ENCODE results near the gene FSTL5. TPM values are rescaled to one million over a fixed set of nuclear protein-coding genes. Genes with fewer than 3 reads are reported as not detected.
"Not testable (repeated sequence)": the region's sequence is repeated elsewhere in the genome, so short reads cannot be mapped to it uniquely, and the experiment has no call there.

Gene FSTL5
- total RNA-seq, 4 donors from 2014 or later: not detected

DNA sequence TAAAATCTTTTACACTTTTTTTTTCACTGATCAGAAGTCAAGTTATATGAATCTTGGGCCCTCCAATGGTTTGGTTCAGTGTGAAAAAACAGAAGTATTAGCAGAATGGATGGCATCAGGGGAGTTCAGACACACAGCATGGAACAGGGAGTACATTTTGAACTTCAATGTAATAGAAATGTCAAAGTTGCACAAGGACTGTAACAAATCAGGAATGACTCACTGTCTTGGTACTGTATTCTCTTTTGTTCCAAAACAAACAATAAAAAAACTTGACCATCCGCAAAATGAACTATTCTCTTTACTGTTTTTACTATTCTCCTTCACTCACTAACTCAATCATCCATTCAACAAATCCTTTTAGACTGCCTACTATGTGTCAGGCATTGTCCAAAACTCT is 401.0 kb downstream of the FSTL5 start:
- no peaks in the 10 kb centered on the region for H3K9me3 ChIP-seq
- no peak for DNase-seq (ENCODE audit: low spot score in 2 of 2)
- 63% methylated on average over 1 of the region's 1 CpG for WGBS

DNA sequence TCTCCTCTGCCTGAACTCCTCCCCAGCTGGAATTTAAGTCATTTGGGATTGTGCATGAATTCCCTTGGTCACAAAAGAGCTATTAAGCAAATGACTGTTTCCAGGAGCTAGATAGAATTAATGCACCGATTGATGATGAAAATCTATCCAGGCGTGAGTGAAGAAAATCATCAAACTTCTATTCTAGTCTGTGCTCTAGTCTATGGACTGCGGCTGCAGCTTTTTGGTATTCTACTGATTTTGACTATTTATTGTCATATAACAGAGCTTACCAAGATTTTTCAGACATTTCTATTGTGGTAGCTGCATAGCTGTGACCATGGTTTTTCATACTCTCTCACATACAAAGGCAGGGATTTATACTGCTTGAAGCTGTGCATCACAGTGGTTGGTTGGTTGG is 403.8 kb downstream of the FSTL5 start:
- TF ChIP-seq POLR2AphosphoS5 (IDR thresholded peaks at IDR 0.05) (no peak), POLR2A (IDR thresholded peaks at IDR 0.05) (no peak), EP300 (IDR thresholded peaks at IDR 0.05) (no peak)
- TF ChIP-seq, protein P1, sequence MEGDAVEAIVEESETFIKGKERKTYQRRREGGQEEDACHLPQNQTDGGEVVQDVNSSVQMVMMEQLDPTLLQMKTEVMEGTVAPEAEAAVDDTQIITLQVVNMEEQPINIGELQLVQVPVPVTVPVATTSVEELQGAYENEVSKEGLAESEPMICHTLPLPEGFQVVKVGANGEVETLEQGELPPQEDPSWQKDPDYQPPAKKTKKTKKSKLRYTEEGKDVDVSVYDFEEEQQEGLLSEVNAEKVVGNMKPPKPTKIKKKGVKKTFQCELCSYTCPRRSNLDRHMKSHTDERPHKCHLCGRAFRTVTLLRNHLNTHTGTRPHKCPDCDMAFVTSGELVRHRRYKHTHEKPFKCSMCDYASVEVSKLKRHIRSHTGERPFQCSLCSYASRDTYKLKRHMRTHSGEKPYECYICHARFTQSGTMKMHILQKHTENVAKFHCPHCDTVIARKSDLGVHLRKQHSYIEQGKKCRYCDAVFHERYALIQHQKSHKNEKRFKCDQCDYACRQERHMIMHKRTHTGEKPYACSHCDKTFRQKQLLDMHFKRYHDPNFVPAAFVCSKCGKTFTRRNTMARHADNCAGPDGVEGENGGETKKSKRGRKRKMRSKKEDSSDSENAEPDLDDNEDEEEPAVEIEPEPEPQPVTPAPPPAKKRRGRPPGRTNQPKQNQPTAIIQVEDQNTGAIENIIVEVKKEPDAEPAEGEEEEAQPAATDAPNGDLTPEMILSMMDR (IDR thresholded peaks at IDR 0.05): no peak
- Histone ChIP-seq H3K4me1 (no peaks in the 10 kb centered on the region), H3K4me3 (no peak overlapping the region), H3K27me3 (no peaks in the 10 kb centered on the region), H3K36me3 (no peaks in the 10 kb centered on the region), H3K9me3 (no peaks in the 10 kb centered on the region), H3K27ac (no peak overlapping the region)
- 89% methylated on average over 3 of the region's 3 CpGs for whole genome bisulfite sequencing
- DNase-seq (ENCODE audit: low spot score in 2 of 2): no peak

More for the DNA sequence above, 401.0 kb downstream of the FSTL5 start:
- no peak for TF ChIP-seq POLR2A (IDR thresholded peaks at IDR 0.05)
- TF ChIP-seq, protein P1 (IDR thresholded peaks at IDR 0.05): no peak
- no peak for TF ChIP-seq EP300 (IDR thresholded peaks at IDR 0.05)
- no peak for TF ChIP-seq POLR2AphosphoS5 (IDR thresholded peaks at IDR 0.05)
- H3K27ac ChIP-seq: no peak overlapping the region
- H3K27me3 ChIP-seq: no peaks in the 10 kb centered on the region
- no peak overlapping the region for H3K4me3 ChIP-seq
- no peaks in the 10 kb centered on the region for H3K4me1 ChIP-seq
- no peaks in the 10 kb centered on the region for H3K36me3 ChIP-seq

DNA sequence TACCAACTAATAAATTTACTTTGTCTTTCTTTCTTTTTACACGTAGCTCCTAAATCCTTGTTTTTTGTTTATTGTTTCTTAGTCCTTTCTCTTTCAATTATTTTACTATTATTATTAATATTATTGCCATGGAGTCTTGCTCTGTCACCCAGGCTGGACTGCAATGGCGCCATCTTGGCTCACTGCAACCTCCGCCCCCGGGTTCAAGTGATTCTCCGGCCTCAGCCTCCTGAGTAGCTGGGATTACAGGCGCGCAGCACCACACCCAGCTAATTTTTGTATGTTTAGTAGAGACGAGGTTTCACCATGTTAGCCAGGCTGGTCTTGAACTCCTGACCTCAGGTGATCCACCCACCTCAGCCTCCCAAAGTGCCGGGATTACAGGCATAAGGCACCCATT is 405.4 kb downstream of the FSTL5 start:
- H3K36me3 ChIP-seq; H3K9me3 ChIP-seq; H3K27ac ChIP-seq; DNase-seq (ENCODE audit: low spot score in 2 of 2); H3K4me1 ChIP-seq; H3K27me3 ChIP-seq; H3K4me3 ChIP-seq: not testable (repeated sequence)
- 93% methylated on average over 9 of the region's 9 CpGs for WGBS

DNA sequence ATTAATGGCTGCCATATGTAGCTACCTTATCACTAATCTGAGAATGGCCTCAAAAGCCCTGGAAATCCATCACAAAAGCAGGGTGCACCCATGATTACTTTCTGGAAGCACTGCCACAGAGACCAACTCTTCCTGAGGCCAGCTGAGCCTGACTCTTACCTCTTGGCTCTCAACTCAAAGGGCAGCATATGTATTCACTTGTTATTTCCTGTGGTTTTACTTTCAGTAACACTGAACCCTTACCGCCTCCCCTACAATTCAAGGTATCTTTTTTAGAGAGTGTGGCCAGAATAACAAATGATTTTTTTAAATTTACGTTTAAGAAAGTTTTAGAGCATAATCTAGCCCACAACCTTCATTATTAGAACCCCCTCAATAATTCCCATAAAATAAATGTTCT is 434.9 kb downstream of the FSTL5 start:
- H3K36me3 ChIP-seq: no peaks in the 10 kb centered on the region
- no peaks in the 10 kb centered on the region for H3K4me1 ChIP-seq
- H3K4me3 ChIP-seq: no peak overlapping the region
- no peaks in the 10 kb centered on the region for H3K9me3 ChIP-seq
- no peaks in the 10 kb centered on the region for H3K27me3 ChIP-seq
- TF ChIP-seq POLR2AphosphoS5 (IDR thresholded peaks at IDR 0.05) (no peak), EP300 (IDR thresholded peaks at IDR 0.05) (no peak), POLR2A (IDR thresholded peaks at IDR 0.05) (no peak)
- TF ChIP-seq, protein P1 (IDR thresholded peaks at IDR 0.05): no peak
- 84% methylated on average over 2 of the region's 2 CpGs for WGBS
- H3K27ac ChIP-seq: no peak overlapping the region
- no peak for DNase-seq (ENCODE audit: low spot score in 2 of 2)

DNA sequence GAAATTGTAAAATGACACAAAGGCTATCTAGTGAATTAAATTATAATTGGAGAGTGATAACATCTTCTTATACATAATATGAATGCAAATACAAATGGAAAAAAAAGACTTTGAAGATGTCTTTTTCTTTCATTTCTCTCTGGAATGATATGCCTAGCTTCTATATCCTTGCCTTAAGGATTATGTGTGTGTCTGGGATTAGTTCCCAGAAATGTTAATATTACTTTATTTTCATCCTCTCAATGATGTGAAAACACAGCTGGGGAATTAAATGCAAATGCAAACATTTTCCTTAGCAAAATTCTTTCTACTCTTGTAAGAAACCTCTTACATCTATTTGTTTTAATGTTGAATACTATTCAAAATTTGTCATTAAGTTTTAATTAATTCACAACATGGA is 441.9 kb downstream of the FSTL5 start:
- H3K27ac ChIP-seq: no peak overlapping the region
- no peaks in the 10 kb centered on the region for H3K4me1 ChIP-seq
- DNase-seq (ENCODE audit: low spot score in 2 of 2): no peak
- no peaks in the 10 kb centered on the region for H3K36me3 ChIP-seq
- H3K4me3 ChIP-seq: no peak overlapping the region
- TF ChIP-seq, protein P1 (IDR thresholded peaks at IDR 0.05): no peak
- no peak for TF ChIP-seq POLR2AphosphoS5 (IDR thresholded peaks at IDR 0.05)
- no peak for TF ChIP-seq POLR2A (IDR thresholded peaks at IDR 0.05)
- no peaks in the 10 kb centered on the region for H3K9me3 ChIP-seq
- no peaks in the 10 kb centered on the region for H3K27me3 ChIP-seq

DNA sequence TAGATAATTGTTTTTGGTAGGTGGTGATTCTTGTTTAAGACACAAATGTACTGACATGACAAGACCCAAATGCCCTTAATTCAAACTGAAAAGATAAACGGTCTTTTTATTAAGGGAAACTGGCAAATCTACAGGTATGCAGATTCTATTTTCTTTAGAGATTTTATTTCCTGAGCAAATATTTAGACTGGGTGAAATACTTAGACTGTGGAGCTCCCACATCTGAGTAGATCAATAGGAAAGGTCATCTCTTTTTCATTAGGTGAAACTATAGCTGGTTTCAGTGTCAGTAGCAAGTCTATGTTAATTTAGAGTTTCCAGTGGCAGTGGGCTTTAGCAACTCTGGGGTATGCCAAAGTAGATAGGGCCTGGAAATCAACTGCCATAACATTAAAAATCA is 446.7 kb downstream of the FSTL5 start:
- H3K9me3 ChIP-seq: no peaks in the 10 kb centered on the region
- H3K36me3 ChIP-seq: no peaks in the 10 kb centered on the region
- H3K4me3 ChIP-seq: no peak overlapping the region
- no peaks in the 10 kb centered on the region for H3K4me1 ChIP-seq
- H3K27me3 ChIP-seq: no peaks in the 10 kb centered on the region
- no peak for DNase-seq (ENCODE audit: low spot score in 2 of 2)
- no peak for TF ChIP-seq POLR2A (IDR thresholded peaks at IDR 0.05)
- TF ChIP-seq, protein P1 (IDR thresholded peaks at IDR 0.05): no peak
- TF ChIP-seq EP300 (IDR thresholded peaks at IDR 0.05): no peak
- no peak for TF ChIP-seq POLR2AphosphoS5 (IDR thresholded peaks at IDR 0.05)
- WGBS: 76% methylated on average over 1 of the region's 1 CpG
- no peak overlapping the region for H3K27ac ChIP-seq

Data from suprapubic skin (tissue), 4 donors.